ENCODE results near the gene SHISA5. TPM values are rescaled to one million over a fixed set of nuclear protein-coding genes. Genes with fewer than 3 reads are reported as not detected.

The SHISA5 gene
- total RNA-seq, 1 experiment from 2014 or later = 104 TPM

GRCh38 chr3:48514431-48515227 lies 10.7 kb upstream of the SHISA5 start (continued):
- TF ChIP-seq JUND (IDR thresholded peaks at IDR 0.05) (no peak), YY1 (IDR thresholded peaks at IDR 0.05; ENCODE audit: extremely low read depth, insufficient replicate concordance, low read depth, low read length) (no peak), ZBTB33 (IDR thresholded peaks at IDR 0.05; ENCODE audit: extremely low read depth, insufficient replicate concordance, low read length) (no peak)

- Histone ChIP-seq H3K9ac (ENCODE audit: low read length) (no peak overlapping the region), H3K9me2 (ENCODE audit: insufficient read depth) (no peaks in the 10 kb centered on the region), H2AFZ (ENCODE audit: low read depth, low read length, poor library complexity, severe bottlenecking) (no peak overlapping the region), H3K27me3 (ENCODE audit: insufficient read depth, low read length) (no peaks in the 10 kb centered on the region), H4K20me1 (ENCODE audit: insufficient read depth) (no peaks in the 10 kb centered on the region), H3K4me2 (ENCODE audit: low read length) (no peak overlapping the region), H3K27ac (ENCODE audit: low read depth, low read length) (no peak overlapping the region), H3K9me3 (ENCODE audit: control insufficient read depth in 1 of 2, insufficient read depth in 1 of 2, low read depth in 1 of 2, low read length in 2 of 2) (no peaks in the 10 kb centered on the region), H3K36me3 (ENCODE audit: control insufficient read depth in 1 of 2, insufficient read depth in 2 of 2, low read length in 2 of 2) (no peaks in the 10 kb centered on the region), H3K4me3 (replicated peaks in 1 of 2; ENCODE audit: low read depth in 1 of 2, low read length in 2 of 2) (no peak overlapping the region), H3K79me2 (ENCODE audit: insufficient read depth, low read length) (no peaks in the 10 kb centered on the region), H3K4me1 (ENCODE audit: control insufficient read depth in 1 of 2, insufficient read depth in 2 of 2, low read length in 2 of 2) (peaks cover 24 to 29% of the 10 kb centered on the region in 2 experiments)
- ATAC-seq (no peak), DNase-seq (ENCODE audit: low read depth, low spot score) (no peak)
- CTCF ChIA-PET = no interaction called here
- RAD21 ChIA-PET (ENCODE audit: low non-redundant PET in 1 of 2, low total read pairs in 2 of 2, uncharacterized antibody in 2 of 2, unreplicated experiment in 2 of 2) = no interaction called here
- BruUV-seq (replicated peaks) = no TSS peak
- POLR2A ChIA-PET = no interaction called here
- intact Hi-C loops (cut with micrococcal nuclease) = no loop called here
- TF ChIP-seq FOSL1 (IDR thresholded peaks at IDR 0.05; ENCODE audit: low read depth) (no peak), POLR2AphosphoS5 (IDR thresholded peaks at IDR 0.05; ENCODE audit: low read depth, low read length) (no peak), ZBTB33 (IDR thresholded peaks at IDR 0.05; ENCODE audit: extremely low read depth, insufficient replicate concordance, low read length) (no peak), ZFX (IDR thresholded peaks at IDR 0.05) (no peak), EZH2 (IDR thresholded peaks at IDR 0.05) (no peak), SRF (IDR thresholded peaks at IDR 0.05; ENCODE audit: low read depth) (no peak), REST (IDR thresholded peaks at IDR 0.05; ENCODE audit: low read depth) (no peak), CBX3 (IDR thresholded peaks at IDR 0.05; ENCODE audit: low read depth) (no peak), EGR1 (IDR thresholded peaks at IDR 0.05; ENCODE audit: low read depth) (no peak), CTCF (IDR thresholded peaks at IDR 0.05 in 2 of 3, conservative IDR thresholded peaks at IDR 0.05 in 1 of 3; ENCODE audit: borderline replicate concordance in 1 of 3, insufficient read depth in 1 of 3, low read depth in 2 of 3, low read length in 2 of 3) (no peak), ATF3 (IDR thresholded peaks at IDR 0.05) (no peak), YY1 (IDR thresholded peaks at IDR 0.05; ENCODE audit: extremely low read depth, insufficient replicate concordance, low read depth, low read length) (no peak)
Measured at GRCh38 chr3:48511551-48511950, 7.6 kb upstream of the SHISA5 start.
